ENCODE results near the gene PRDM7.
"Not testable (repeated sequence)": the region's sequence is repeated elsewhere in the genome, so short reads cannot be mapped to it uniquely, and the experiment has no call there.

The PRDM7 gene

GRCh38 chr16:90077240-90077756, at the start of gene PRDM7:
Gene PRDM7 (minus strand): TSS chr16:90077331. CDS start chr16:90075910, 1,421 bp downstream.
- DNase-seq (ENCODE audit: low read depth) = peak; percentile 93

DNA sequence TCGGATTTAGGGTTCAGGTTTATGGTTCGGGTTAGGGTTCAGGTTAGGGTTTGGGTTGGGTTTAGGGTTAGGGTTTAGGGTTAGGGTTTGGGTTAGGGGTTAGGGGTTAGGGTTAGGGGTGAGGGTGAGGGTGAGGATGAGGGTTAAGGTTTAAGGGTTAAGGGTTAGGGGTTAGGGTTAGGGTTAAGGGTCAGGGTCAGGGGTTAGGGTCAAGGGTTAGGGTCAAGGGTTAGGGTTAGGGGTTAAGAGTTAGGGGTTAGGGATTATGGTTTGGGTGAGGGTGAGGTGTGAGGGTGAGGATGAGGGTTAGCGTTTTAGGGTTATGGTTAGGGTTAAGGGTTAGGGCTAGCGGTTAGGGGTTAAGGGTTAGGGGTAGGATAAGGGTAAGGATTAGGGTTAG, 44.7 kb upstream of the PRDM7 start:
- DNase-seq (ENCODE audit: low read depth) = not testable (repeated sequence)

DNA sequence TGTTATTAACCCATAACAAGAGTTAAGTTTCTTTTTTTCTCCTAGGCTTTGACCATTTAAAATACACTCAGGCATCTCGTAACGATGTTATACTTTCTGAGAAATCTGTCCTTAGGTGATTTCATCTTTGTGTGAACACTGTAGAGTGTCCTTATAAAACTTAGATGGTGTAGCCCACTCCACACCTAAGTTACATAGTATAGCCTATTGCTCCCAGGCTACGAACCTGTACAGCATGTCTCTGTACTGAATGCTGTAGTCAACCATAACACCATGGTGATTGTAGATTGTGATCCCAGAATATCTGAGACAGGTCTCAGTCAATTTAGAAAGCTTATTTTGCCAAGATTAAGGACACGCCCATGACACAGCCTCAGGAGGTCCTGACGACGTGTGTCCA, 30.5 kb upstream of the PRDM7 start:
- DNase-seq (ENCODE audit: low read depth) = not testable (repeated sequence)

DNA sequence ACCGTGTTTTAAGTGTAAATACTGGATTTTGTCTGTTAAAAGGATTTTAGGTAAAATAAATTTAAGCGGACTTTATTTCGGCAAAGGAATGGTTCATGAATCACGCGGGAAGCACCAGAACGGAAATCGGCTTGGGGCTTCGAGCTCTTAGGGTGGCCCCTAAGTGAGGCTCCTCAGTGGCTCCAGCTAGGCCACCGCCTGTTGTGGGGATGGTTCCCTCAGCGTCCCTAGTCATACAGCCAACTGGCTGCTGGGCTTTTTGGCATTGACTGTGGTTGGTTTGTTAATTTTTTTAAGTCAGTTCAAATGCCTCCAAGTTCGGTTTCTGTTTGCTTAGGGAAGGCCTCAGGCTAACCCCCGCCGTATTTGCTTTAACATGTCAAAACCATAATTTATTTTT, 29.9 kb upstream of the PRDM7 start:
- not testable (repeated sequence) for DNase-seq (ENCODE audit: low read depth)

DNA sequence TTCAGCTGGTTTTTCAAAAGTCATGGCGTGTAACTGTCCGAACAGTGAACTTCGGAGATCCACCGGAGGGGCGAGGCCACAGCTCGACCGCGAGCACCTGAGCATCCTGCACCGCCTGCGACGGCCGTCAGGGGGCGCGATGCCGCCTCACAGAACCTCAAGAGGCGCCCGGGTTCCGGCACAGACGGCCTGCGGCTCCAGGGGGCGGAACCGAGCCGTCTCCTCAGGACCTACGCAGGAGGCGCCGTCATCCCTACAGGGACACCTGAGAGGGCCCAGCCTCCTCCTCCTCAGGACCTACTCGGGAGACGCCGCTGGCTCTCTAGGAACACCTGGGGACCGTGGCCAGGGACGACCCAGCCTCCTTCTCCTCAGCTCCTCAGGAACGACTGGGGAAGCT, 29.1 kb upstream of the PRDM7 start:
- not testable (repeated sequence) for DNase-seq (ENCODE audit: low read depth)

DNA sequence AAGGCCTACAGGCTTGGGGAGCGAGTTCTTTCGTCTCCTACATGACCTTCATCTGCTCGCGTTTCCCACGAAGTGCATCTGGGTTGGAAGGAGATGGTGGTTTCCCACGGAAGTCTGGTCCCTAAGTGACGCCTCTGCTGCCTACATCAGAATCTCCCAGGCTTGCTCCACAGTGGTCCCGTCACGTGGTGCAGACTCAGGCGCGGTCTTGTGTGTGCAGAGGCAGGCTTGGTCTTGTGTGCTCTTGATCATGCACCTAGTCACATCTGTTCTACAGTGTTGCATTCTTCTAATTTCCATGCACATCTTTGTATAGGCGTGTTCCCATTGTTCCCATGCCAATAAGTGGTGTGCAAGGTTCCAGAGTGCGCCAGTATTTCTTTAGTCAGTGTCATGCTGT, 27.6 kb upstream of the PRDM7 start:
- DNase-seq (ENCODE audit: low read depth) = not testable (repeated sequence)

GRCh38 chr16:90102086-90102884, 25.2 kb upstream of the PRDM7 start:
- not testable (repeated sequence) for DNase-seq (ENCODE audit: low read depth)

- DNase-seq (ENCODE audit: low read depth) = not testable (repeated sequence)
Measured at GRCh38 chr16:90101332-90101731, 24.2 kb upstream of the PRDM7 start.

GRCh38 chr16:90100790-90101189, 23.7 kb upstream of the PRDM7 start:
- not testable (repeated sequence) for DNase-seq (ENCODE audit: low read depth)

DNA sequence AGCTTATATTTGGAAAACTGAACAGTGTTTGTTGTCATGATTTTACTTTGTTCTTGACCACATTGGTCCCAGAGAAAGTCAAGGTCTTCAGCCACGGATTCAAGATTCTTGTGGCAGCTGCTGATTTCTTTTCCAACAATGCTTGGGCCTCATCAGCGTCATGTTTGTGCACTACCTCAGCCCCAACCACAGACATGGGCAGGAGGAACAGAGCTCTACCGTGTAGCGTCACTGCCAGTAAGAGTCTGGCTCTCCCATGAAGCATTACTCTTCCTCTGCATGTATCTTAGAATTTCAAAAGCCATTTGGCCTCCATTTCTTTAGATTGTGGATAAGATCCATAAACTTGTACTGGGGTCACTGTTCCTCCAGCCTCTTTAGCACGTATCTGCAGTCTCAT, 23.1 kb upstream of the PRDM7 start:
- DNase-seq (ENCODE audit: low read depth) = not testable (repeated sequence)

DNA sequence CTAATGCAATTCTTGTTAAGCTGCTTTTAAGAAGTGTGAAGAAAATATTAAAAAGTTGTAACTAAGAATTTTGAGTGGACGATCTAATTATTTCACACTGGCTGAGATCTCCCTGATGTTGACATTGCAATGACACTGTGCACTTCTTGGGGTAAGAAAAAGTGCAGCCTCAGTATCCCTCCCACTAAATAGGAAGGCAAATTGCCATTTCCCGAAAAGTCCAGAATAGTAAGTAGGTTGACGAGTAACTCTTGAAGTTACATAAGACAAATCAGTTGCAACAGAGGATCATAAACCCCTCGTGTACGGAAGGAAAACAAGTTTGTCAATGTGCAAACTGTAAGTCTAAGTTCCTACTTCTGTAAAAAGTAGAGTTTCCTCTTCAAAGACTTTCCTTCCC, 21.8 kb upstream of the PRDM7 start:
- not testable (repeated sequence) for DNase-seq (ENCODE audit: low read depth)

- not testable (repeated sequence) for DNase-seq (ENCODE audit: low read depth)
Measured at GRCh38 chr16:90097010-90097684, 20.0 kb upstream of the PRDM7 start.

GRCh38 chr16:90094791-90095190, 17.7 kb upstream of the PRDM7 start:
- DNase-seq (ENCODE audit: low read depth) = not testable (repeated sequence)

DNA sequence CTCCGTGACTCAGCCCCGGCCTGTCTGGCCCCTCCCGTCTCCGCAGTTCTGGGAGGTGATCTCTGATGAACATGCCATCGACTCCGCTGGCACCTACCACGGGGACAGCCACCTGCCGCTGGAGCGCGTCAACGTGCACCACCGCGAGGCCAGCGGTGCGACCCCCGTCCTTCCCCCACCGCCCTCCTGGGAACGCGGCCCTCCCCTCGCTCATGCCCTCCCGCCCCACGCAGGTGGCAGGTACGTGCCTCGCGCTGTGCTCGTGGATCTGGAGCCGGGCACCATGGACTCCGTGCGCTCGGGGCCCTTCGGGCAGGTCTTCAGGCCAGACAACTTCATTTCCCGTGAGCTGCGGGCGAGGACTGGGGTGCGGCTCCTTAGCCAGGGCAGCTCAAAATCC, 17.2 kb upstream of the PRDM7 start:
- not testable (repeated sequence) for DNase-seq (ENCODE audit: low read depth)

GRCh38 chr16:90093799-90094198, 16.7 kb upstream of the PRDM7 start:
- DNase-seq (ENCODE audit: low read depth) = not testable (repeated sequence)

GRCh38 chr16:90092781-90093180, 15.7 kb upstream of the PRDM7 start:
- DNase-seq (ENCODE audit: low read depth) = not testable (repeated sequence)

GRCh38 chr16:90084215-90084950, 7.3 kb upstream of the PRDM7 start:
- DNase-seq (ENCODE audit: low read depth) = no peak

DNA sequence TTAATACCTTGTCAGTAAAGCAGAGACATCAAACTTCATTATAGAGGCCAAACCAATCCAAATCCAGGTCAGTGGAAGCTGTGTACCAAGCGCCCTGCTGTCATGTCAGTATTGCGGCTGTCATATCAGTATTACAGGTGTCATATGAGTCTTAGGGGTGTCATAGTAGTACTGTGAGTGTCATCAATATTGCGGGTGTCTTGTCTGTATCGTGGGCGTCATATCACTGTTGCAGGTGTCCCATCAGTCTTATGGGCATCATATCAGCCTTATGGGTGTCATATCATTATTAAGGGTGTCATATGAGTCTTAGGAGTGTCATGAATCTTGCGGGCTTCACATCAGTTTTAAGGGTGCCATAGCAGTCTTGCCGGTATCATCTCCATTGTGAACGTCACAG, 6.0 kb upstream of the PRDM7 start:
- DNase-seq (ENCODE audit: low read depth) = no peak

DNA sequence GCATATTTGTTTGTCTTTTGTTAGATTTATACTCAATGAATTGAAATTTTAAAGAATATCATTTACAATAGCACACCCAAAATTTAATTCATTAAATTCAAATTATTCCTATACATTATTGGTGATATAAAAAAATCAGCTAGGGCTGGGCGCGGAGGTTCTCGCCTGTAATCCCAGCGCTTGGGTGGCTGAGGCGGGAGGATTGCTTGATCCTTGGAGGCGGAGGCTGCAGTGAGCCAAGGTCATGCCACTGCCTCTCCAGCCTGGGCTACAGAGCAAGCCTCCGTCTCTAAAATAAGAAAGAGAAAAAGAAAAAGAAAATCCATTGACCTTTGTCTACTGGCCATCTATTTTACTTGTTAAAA, 4.5 kb upstream of the PRDM7 start:
- no peak for DNase-seq (ENCODE audit: low read depth)

DNA sequence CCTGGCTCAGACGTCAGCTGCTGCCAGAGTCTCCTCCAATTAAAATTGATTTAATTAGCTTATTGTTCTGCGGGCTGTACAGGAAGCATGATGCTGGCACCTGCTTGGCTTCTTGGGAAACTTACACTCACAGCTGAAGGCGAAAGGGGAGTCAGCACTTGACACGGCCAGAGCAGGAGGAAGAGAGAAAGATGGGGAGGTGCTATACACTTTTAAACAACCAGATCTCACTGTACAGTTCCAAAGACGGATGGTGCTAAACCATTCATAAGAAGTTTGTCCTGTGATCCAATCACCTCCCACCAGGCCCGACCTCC, 1.4 kb upstream of the PRDM7 start:
- no peak for DNase-seq (ENCODE audit: low read depth)

- no peak for DNase-seq (ENCODE audit: low read depth)
Measured at GRCh38 chr16:90077757-90078578, 837 bp upstream of the PRDM7 start.
